ENCODE results near the gene OR56B1.

- TF ChIP-seq CTCF (IDR thresholded peaks at IDR 0.05; ENCODE audit: poor library complexity, severe bottlenecking): no peak
- TF ChIP-seq POLR2AphosphoS5 (IDR thresholded peaks at IDR 0.05): no peak
- TF ChIP-seq EZH2 (IDR thresholded peaks at IDR 0.05; ENCODE audit: borderline replicate concordance, insufficient read depth, low read length, poor library complexity, severe bottlenecking): no peak
Observed at GRCh38 chr11:5738431-5738830, 2.2 kb downstream of the OR56B1 start.
